SK-N-SH (cell line): Measurements from ENCODE around the gene PDPK1. TPM values are rescaled to one million over a fixed set of nuclear protein-coding genes. Genes with fewer than 3 reads are reported as not detected.

Experiments used
- CTCF ChIA-PET: fragments of 300-600, 350-600 bp; formaldehyde crosslinking; extraction: SDS; loops from one replicate; lab custom pipeline; 2021; lab: Yijun Ruan, JAX
- POLR2A ChIA-PET: fragments of 350-600 bp; sonication (Branson Sonifier 250); formaldehyde crosslinking; extraction: SDS; loops from one replicate; lab custom pipeline; 2020; ENCODE audit warnings: antibody characterized with exemption, inconsistent platforms; lab: Yijun Ruan, JAX
- DNase-seq: peaks from one replicate; pipeline ENCODE4 v3.0.0; 2012
- H2AFZ ChIP-seq: fragments of 200-600 bp; sonication (generic); 2 replicates; pipeline ENCODE4 v1.8.1; 2016; ENCODE audit warnings: antibody characterized with exemption, mild to moderate bottlenecking, low read depth
- H3F3A ChIP-seq: fragments of 200-600 bp; sonication (generic); replicated peaks from 2 replicates; pipeline ENCODE3; 2016; ENCODE audit warnings: antibody characterized with exemption, mild to moderate bottlenecking; ENCODE audit not compliant: insufficient read depth
- H3K27ac ChIP-seq, 2 experiments: fragments of 200-500 bp in 1 of 2; fragments of 200-600 bp in 1 of 2; sonication (Bioruptor generic) in 1 of 2; sonication (generic), shearing (Covaris generic) in 1 of 2; 2 replicates each; pipeline versions ENCODE4 v1.5.1 to v1.6.1; 2014 to 2016; ENCODE audit warnings: low read depth in 2 of 2, inconsistent platforms in 1 of 2, low read length in 1 of 2, mild to moderate bottlenecking in 1 of 2, mixed read lengths in 1 of 2
- H3K27me3 ChIP-seq: fragments of 200-600 bp; sonication (generic), shearing (Covaris generic); 2 replicates; pipeline ENCODE4 v1.6.1; 2016; ENCODE audit warnings: mixed run types; ENCODE audit not compliant: insufficient read depth
- H3K36me3 ChIP-seq, 2 experiments: fragments of 200-500 bp in 1 of 2; fragments of 200-600 bp in 1 of 2; sonication (Bioruptor generic) in 1 of 2; sonication (generic) in 1 of 2; replicated peaks in 1 of 2; 2 replicates each; pipeline versions ENCODE3 to v1.5.1; 2014 to 2016; ENCODE audit warnings: low read length in 1 of 2, mild to moderate bottlenecking in 1 of 2; ENCODE audit not compliant: insufficient read depth in 2 of 2, control insufficient read depth in 1 of 2
- H3K4me1 ChIP-seq, 2 experiments: fragments of 200-500 bp in 1 of 2; fragments of 200-600 bp in 1 of 2; sonication (Bioruptor generic) in 1 of 2; sonication (generic), shearing (Covaris generic) in 1 of 2; 2 replicates each; pipeline versions ENCODE4 v1.5.1 to v1.6.1; 2014 to 2016; ENCODE audit warnings: low read depth in 1 of 2, low read length in 1 of 2, mixed run types in 1 of 2; ENCODE audit not compliant: insufficient read depth in 2 of 2, control insufficient read depth in 1 of 2
- H3K4me2 ChIP-seq: fragments of 200-600 bp; sonication (generic), shearing (Covaris generic); 2 replicates; pipeline ENCODE4 v1.6.1; 2017; ENCODE audit warnings: mixed run types
- H3K4me3 ChIP-seq, 2 experiments: fragments of 200-500 bp in 1 of 2; fragments of 200-600 bp in 1 of 2; sonication (Bioruptor generic) in 1 of 2; sonication (generic), shearing (Covaris generic) in 1 of 2; 2 replicates each; pipeline versions ENCODE4 v1.5.1 to v1.8.1; 2014 to 2016; ENCODE audit warnings: low read depth in 2 of 2, inconsistent platforms in 1 of 2, low read length in 1 of 2, mild to moderate bottlenecking in 1 of 2, mixed read lengths in 1 of 2, moderate library complexity in 1 of 2
- H3K79me2 ChIP-seq: fragments of 200-600 bp; sonication (generic); 2 replicates; pipeline ENCODE4 v1.8.1; 2017; ENCODE audit warnings: mild to moderate bottlenecking; ENCODE audit not compliant: insufficient read depth
- H3K9ac ChIP-seq: fragments of 200-600 bp; sonication (generic); 2 replicates; pipeline ENCODE4 v1.6.1; 2017; ENCODE audit warnings: mixed run types
- H3K9me2 ChIP-seq: fragments of 200-600 bp; sonication (generic); 2 replicates; pipeline ENCODE4 v1.6.1; 2017; ENCODE audit warnings: mixed run types
- H3K9me3 ChIP-seq: fragments of 200-600 bp; sonication (generic); 2 replicates; pipeline ENCODE4 v1.6.1; 2017; ENCODE audit warnings: mixed run types, mild to moderate bottlenecking, moderate library complexity
- H4K20me1 ChIP-seq: fragments of 200-600 bp; sonication (generic); 2 replicates; pipeline ENCODE4 v1.6.1; 2017; ENCODE audit warnings: mild to moderate bottlenecking, mixed run types; ENCODE audit not compliant: insufficient read depth
- EP300 ChIP-seq, 2 experiments: IDR thresholded peaks; 2 replicates each; pipeline versions ENCODE4 v1.4.0 to v1.6.1; 2012; ENCODE audit warnings: borderline replicate concordance in 1 of 2, low read depth in 1 of 2, low read length in 1 of 2
- FOXJ3 ChIP-seq: sonication (generic); formaldehyde crosslinking; IDR thresholded peaks from 2 replicates; pipeline ENCODE4 v1.5.1; 2020; ENCODE audit warnings: mild to moderate bottlenecking, missing genetic modification reagents
- GATA2 ChIP-seq: sonication (generic); formaldehyde crosslinking; IDR thresholded peaks from 2 replicates; pipeline ENCODE4 v1.5.0; 2020; ENCODE audit warnings: mild to moderate bottlenecking, missing genetic modification reagents
- MAX ChIP-seq: IDR thresholded peaks from 2 replicates; pipeline ENCODE4 v1.4.0; 2012; ENCODE audit warnings: low read depth
- MXI1 ChIP-seq: IDR thresholded peaks from 2 replicates; pipeline ENCODE4 v1.6.1; 2012; ENCODE audit warnings: mild to moderate bottlenecking, low read depth, low read length, improper control_type of control experiment
- NRF1 ChIP-seq: IDR thresholded peaks from 2 replicates; pipeline ENCODE4 v1.6.1; 2012; ENCODE audit warnings: low read depth, mild to moderate bottlenecking, low read length
- POLR2AphosphoS5 ChIP-seq: IDR thresholded peaks from 2 replicates; pipeline ENCODE4 v1.6.1; 2012; ENCODE audit warnings: low read depth, low read length
- RAD21 ChIP-seq: IDR thresholded peaks from 2 replicates; pipeline ENCODE4 v1.6.1; 2012; ENCODE audit warnings: mild to moderate bottlenecking, low read length
- REST ChIP-seq: IDR thresholded peaks from 2 replicates; pipeline ENCODE4 v1.6.1; 2012; ENCODE audit warnings: mild to moderate bottlenecking, low read depth, low read length, moderate library complexity
- RXRA ChIP-seq: IDR thresholded peaks from 2 replicates; pipeline ENCODE4 v1.4.0; 2012; ENCODE audit warnings: low read depth, mild to moderate bottlenecking, borderline replicate concordance
- SIN3A ChIP-seq: IDR thresholded peaks from 2 replicates; pipeline ENCODE4 v1.6.1; 2012; ENCODE audit warnings: low read depth, mild to moderate bottlenecking, low read length, moderate library complexity, borderline replicate concordance
- SMC3 ChIP-seq: IDR thresholded peaks from 2 replicates; pipeline ENCODE4 v1.6.1; 2012; ENCODE audit warnings: low read depth, low read length, improper control_type of control experiment
- TAF1 ChIP-seq: IDR thresholded peaks from 2 replicates; pipeline ENCODE4 v1.6.1; 2012; ENCODE audit warnings: low read depth, mild to moderate bottlenecking, low read length, moderate library complexity, borderline replicate concordance
- TCF12 ChIP-seq: IDR thresholded peaks from 2 replicates; pipeline ENCODE4 v1.4.0; 2012
- TEAD4 ChIP-seq: IDR thresholded peaks from 2 replicates; pipeline ENCODE4 v1.4.0; 2012; ENCODE audit warnings: mild to moderate bottlenecking, borderline replicate concordance; ENCODE audit not compliant: insufficient read depth
- WGBS: methylation state at CpG from one replicate; pipeline ENCODE4 v1.1.6; 2017; ENCODE audit warnings: low lambda C conversion rate; 5-methylcytosine and 5-hydroxymethylcytosine counted together
- polyA plus RNA-seq, 3 experiments: library from polyadenylated mRNA; depleted of rRNA; stranded (reverse); fragments of >200 nt; gene quantifications; 2 replicates each; pipeline ENCODE4 v1.2.3, GENCODE V29; 2012
- TF ChIP-seq, protein P1 (sequence below): IDR thresholded peaks from 2 replicates; pipeline ENCODE4; 2012
- TF ChIP-seq, protein P2 (sequence below): IDR thresholded peaks from 2 replicates; pipeline ENCODE4 v1.4.0; 2012; ENCODE audit warnings: low read depth, borderline replicate concordance

The PDPK1 gene
- polyA plus RNA-seq, 1 of the 3 experiments (the other 2 are of a cell fraction): 22.0 TPM

DNA sequence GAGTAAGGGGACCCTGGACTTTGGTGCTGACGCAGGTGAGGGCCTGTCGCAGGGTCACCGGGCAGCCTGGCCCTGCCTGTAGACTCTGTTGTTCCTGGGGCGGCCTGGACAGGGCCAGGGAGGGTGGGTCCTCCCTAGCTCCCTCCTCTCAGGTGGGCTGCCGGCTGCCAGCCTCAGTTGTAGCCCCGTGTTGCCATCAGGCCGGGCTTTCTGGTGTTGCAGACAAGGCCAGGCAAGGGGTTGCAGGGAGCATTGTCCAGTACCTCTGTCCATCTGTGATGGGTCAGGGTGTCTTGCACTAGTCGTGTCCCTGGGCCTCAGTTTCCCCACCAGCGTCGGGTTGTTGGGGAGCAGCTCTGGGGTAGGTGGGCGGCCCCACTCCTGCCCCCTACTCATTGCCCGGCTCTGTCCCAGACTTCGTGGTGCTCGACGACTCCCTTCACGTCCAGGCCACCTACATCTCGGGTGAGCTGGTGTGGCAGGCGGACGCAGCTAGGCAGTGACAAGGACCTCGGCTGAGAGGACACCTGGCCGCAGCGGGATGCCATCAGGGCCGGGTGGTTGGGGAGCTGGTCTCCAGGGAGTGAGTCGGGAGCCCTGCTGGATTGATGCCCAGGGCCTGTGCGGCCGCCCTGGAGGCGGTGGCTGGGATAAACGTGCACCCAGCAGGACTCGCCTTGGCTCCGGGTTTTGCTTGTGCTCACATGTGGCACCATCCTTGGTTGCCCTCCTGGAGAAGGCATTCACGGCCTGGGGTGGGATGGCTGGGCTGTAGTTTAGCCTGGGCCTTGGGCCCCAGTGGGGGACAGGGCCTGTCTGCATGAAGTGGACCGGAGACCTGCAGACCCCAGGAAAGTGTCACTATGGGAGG lies 8.5 kb upstream of the PDPK1 start:
- POLR2A ChIA-PET: interaction anchor here (1.5 kb wide), 1 partner anchor 9 kb away, joined by 3 read pairs; the partner anchor contains the start of gene AMDHD2
- no peaks in the 10 kb centered on the region for H3K9me3 ChIP-seq
- no peak overlapping the region for H3K4me3 ChIP-seq
- peaks cover 8% of the 10 kb centered on the region for H3F3A ChIP-seq
- no peaks in the 10 kb centered on the region for H4K20me1 ChIP-seq
- no peak overlapping the region for H3K4me2 ChIP-seq
- peak; percentile 55 for DNase-seq
- no peak overlapping the region for H3K9ac ChIP-seq
- peaks cover 0 to 8% of the 10 kb centered on the region in 2 experiments; a peak in 2 of 4 replicates for H3K4me1 ChIP-seq
- H3K9me2 ChIP-seq: no peaks in the 10 kb centered on the region
- no peaks in the 10 kb centered on the region for H3K27me3 ChIP-seq
- no peak overlapping the region for H3K27ac ChIP-seq
- 87% methylated on average over 12 of the region's 32 CpGs for WGBS
- no peak overlapping the region for H2AFZ ChIP-seq
- CTCF ChIA-PET: no interaction called here
- H3K79me2 ChIP-seq: 0 out of 2 replicates have a peak, but pooled peaks cover under 1% of the 10 kb centered on the region
- peaks cover 11 to 27% of the 10 kb centered on the region in 2 experiments for H3K36me3 ChIP-seq
- TF ChIP-seq SMC3: no peak
- TF ChIP-seq POLR2AphosphoS5: no peak
- TF ChIP-seq RAD21: no peak
- TF ChIP-seq, protein P1, sequence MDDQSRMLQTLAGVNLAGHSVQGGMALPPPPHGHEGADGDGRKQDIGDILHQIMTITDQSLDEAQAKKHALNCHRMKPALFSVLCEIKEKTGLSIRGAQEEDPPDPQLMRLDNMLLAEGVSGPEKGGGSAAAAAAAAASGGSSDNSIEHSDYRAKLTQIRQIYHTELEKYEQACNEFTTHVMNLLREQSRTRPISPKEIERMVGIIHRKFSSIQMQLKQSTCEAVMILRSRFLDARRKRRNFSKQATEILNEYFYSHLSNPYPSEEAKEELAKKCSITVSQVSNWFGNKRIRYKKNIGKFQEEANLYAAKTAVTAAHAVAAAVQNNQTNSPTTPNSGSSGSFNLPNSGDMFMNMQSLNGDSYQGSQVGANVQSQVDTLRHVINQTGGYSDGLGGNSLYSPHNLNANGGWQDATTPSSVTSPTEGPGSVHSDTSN: no peak
- TF ChIP-seq FOXJ3 (CRISPR knock-in tag): no peak
- TF ChIP-seq TCF12: no peak
- TF ChIP-seq MXI1: no peak
- TF ChIP-seq, protein P2, sequence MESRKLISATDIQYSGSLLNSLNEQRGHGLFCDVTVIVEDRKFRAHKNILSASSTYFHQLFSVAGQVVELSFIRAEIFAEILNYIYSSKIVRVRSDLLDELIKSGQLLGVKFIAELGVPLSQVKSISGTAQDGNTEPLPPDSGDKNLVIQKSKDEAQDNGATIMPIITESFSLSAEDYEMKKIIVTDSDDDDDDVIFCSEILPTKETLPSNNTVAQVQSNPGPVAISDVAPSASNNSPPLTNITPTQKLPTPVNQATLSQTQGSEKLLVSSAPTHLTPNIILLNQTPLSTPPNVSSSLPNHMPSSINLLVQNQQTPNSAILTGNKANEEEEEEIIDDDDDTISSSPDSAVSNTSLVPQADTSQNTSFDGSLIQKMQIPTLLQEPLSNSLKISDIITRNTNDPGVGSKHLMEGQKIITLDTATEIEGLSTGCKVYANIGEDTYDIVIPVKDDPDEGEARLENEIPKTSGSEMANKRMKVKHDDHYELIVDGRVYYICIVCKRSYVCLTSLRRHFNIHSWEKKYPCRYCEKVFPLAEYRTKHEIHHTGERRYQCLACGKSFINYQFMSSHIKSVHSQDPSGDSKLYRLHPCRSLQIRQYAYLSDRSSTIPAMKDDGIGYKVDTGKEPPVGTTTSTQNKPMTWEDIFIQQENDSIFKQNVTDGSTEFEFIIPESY: no peak
- no peak for TF ChIP-seq TAF1
- no peak for TF ChIP-seq REST
- no peak for TF ChIP-seq TEAD4
- TF ChIP-seq GATA2 (CRISPR knock-in tag): no peak
- no peak for TF ChIP-seq RXRA
- TF ChIP-seq MAX: no peak
- no peak for TF ChIP-seq SIN3A
- no peak for TF ChIP-seq EP300 (IDR thresholded peaks at IDR 0.05; ENCODE audit: borderline replicate concordance in 1 of 2, low read depth in 1 of 2, low read length in 1 of 2)
- TF ChIP-seq NRF1: no peak
